OCI-LY1 (cell line): ENCODE results near the gene ARL10.

ENCODE experiments used
- H2AFZ ChIP-seq: fragments of 200-600 bp; sonication (generic), shearing (Covaris generic); 2 replicates; pipeline ENCODE4 v1.6.0; 2014; ENCODE audit warnings: antibody characterized with exemption, mild to moderate bottlenecking, low read length
- H3F3A ChIP-seq: fragments of 200-600 bp; sonication (generic), shearing (Covaris generic); 2 replicates; pipeline ENCODE4 v1.6.0; 2014; ENCODE audit warnings: mild to moderate bottlenecking, antibody characterized with exemption, low read length, moderate library complexity; ENCODE audit not compliant: insufficient read depth
- H3K27ac ChIP-seq: fragments of 200-600 bp; sonication (generic); 2 replicates; pipeline ENCODE4 v1.5.1; 2014; ENCODE audit warnings: low read length, mixed run types, mild to moderate bottlenecking, low read depth; ENCODE audit not compliant: poor library complexity, severe bottlenecking
- H3K27me3 ChIP-seq: fragments of 200-600 bp; sonication (generic); 2 replicates; pipeline ENCODE4 v1.6.0; 2014; ENCODE audit warnings: antibody characterized with exemption, mild to moderate bottlenecking, low read length, moderate library complexity; ENCODE audit not compliant: insufficient read depth
- H3K36me3 ChIP-seq: fragments of 200-600 bp; sonication (generic); 2 replicates; pipeline ENCODE4 v1.6.1; 2014; ENCODE audit warnings: mild to moderate bottlenecking, antibody characterized with exemption, low read length, moderate library complexity, mixed read lengths; ENCODE audit not compliant: insufficient read depth
- H3K4me1 ChIP-seq: fragments of 200-600 bp; sonication (generic); 2 replicates; pipeline ENCODE4 v1.5.1; 2014; ENCODE audit warnings: mild to moderate bottlenecking, low read length, moderate library complexity; ENCODE audit not compliant: insufficient read depth, severe bottlenecking
- H3K4me2 ChIP-seq: fragments of 200-600 bp; sonication (generic), shearing (Covaris generic); 2 replicates; pipeline ENCODE4 v1.6.1; 2014; ENCODE audit warnings: low read length
- H3K4me3 ChIP-seq: fragments of 200-600 bp; sonication (generic); 2 replicates; pipeline ENCODE4 v1.5.1; 2014; ENCODE audit warnings: low read length, low read depth, mild to moderate bottlenecking, mixed read lengths; ENCODE audit not compliant: poor library complexity, severe bottlenecking
- H3K79me2 ChIP-seq: fragments of 200-600 bp; shearing (Covaris generic); 2 replicates; pipeline ENCODE4 v1.6.1; 2016; ENCODE audit warnings: mixed run types, low read length, mixed read lengths; ENCODE audit not compliant: insufficient read depth
- H3K9ac ChIP-seq: fragments of 200-600 bp; sonication (generic), shearing (Covaris generic); 2 replicates; pipeline ENCODE4 v1.6.1; 2014; ENCODE audit warnings: mild to moderate bottlenecking, low read length, mixed read lengths
- H3K9me2 ChIP-seq: fragments of 200-600 bp; sonication (generic), shearing (Covaris generic); 2 replicates; pipeline ENCODE4 v1.6.1; 2014; ENCODE audit warnings: low read depth, mild to moderate bottlenecking, low read length, mixed read lengths
- H3K9me3 ChIP-seq: fragments of 200-600 bp; shearing (Covaris generic); 2 replicates; pipeline ENCODE4 v1.6.1; 2014; ENCODE audit warnings: low read length, mixed read lengths
- H4K20me1 ChIP-seq: fragments of 200-600 bp; sonication (generic), shearing (Covaris generic); 2 replicates; pipeline ENCODE4 v1.6.0; 2016; ENCODE audit warnings: mild to moderate bottlenecking, low read length; ENCODE audit not compliant: insufficient read depth
- EZH2 ChIP-seq: fragments of 200-600 bp; sonication (generic), shearing (Covaris generic); IDR thresholded peaks from 2 replicates; pipeline ENCODE4 v1.8.0; 2017; ENCODE audit warnings: borderline replicate concordance, mixed run types, mild to moderate bottlenecking, antibody characterized with exemption, low read length, moderate library complexity, mixed read lengths
- TF ChIP-seq, protein P1 (sequence below): fragments of 200-600 bp; sonication (generic), shearing (Covaris generic); IDR thresholded peaks from 2 replicates; pipeline ENCODE4 v1.5.1; 2017; ENCODE audit warnings: mild to moderate bottlenecking, antibody characterized with exemption, low read length, moderate library complexity, mixed read lengths

Gene ARL10

DNA sequence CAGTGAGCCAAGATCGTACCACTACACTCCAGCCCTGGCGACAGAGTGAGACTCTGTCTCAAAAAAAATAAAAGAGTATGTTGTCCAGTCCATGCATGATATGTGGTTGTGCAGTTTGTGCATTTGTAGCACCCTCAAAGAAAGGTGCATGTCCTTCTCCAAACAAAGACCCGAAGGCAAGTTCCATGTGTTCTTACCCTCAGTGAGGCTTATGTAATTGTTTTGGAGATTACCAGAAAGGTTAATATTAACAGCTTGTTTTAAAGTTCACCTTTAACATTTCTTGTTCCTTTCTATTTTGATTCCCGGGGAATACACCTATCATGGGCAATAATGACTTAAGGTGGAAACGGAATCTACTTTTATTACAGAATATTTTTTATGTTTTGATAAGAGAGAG is 26.0 kb upstream of the ARL10 start:
- TF ChIP-seq, protein P1, sequence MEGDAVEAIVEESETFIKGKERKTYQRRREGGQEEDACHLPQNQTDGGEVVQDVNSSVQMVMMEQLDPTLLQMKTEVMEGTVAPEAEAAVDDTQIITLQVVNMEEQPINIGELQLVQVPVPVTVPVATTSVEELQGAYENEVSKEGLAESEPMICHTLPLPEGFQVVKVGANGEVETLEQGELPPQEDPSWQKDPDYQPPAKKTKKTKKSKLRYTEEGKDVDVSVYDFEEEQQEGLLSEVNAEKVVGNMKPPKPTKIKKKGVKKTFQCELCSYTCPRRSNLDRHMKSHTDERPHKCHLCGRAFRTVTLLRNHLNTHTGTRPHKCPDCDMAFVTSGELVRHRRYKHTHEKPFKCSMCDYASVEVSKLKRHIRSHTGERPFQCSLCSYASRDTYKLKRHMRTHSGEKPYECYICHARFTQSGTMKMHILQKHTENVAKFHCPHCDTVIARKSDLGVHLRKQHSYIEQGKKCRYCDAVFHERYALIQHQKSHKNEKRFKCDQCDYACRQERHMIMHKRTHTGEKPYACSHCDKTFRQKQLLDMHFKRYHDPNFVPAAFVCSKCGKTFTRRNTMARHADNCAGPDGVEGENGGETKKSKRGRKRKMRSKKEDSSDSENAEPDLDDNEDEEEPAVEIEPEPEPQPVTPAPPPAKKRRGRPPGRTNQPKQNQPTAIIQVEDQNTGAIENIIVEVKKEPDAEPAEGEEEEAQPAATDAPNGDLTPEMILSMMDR = no peak
- TF ChIP-seq EZH2 = no peak
- Histone ChIP-seq H3K36me3 (peaks cover 7% of the 10 kb centered on the region; the same call in 1 of the 2 replicates), H3K27ac (no peak overlapping the region)

DNA sequence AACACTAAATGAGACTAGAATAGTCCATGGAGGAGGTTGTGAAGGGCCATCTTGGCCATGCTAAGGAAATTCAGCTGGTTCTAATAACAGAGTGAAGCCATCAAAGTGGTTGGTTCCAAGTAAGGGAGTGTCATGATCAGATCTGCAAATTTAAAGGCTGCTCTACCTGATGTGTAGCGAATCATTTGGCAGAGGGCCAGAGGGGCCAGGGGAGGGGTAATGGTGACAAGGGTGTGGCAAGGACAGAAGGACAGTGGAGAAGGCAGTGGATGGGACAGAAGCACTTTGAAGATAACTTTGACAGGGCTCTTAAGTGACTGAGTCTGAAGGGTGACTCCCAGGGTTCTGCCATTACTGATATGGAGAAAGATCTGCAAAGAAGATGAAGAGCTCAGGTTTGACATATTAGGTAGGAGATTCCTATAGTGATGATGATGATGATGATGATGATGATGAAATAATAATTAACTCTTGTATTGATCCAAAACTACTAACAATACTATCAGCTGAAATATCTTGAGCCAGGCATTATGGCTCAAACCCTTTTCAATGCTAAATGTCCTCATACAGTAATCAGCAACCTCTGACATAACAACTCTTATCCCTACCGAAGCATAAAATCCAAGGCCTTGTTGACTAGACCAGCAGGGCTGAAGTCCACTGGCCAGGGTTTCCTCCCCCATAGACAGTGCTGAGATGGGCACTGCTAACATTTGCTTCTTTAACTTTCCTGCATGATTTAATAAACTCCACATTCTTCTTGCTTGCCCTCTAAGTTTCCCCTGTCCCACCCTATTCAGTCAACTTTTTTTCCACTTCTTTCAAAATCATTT is 23.7 kb upstream of the ARL10 start:
- H3K9ac ChIP-seq = no peak overlapping the region
- H3K9me2 ChIP-seq = no peaks in the 10 kb centered on the region
- no peaks in the 10 kb centered on the region for H3F3A ChIP-seq
- H3K9me3 ChIP-seq = no peaks in the 10 kb centered on the region
- no peak overlapping the region for H3K4me2 ChIP-seq
- H3K36me3 ChIP-seq = peaks cover 28% of the 10 kb centered on the region
- no peak for TF ChIP-seq EZH2
- TF ChIP-seq, protein P1 = no peak
- no peaks in the 10 kb centered on the region for H3K79me2 ChIP-seq
- no peaks in the 10 kb centered on the region for H4K20me1 ChIP-seq
- H3K4me3 ChIP-seq = no peak overlapping the region
- H3K4me1 ChIP-seq = no peaks in the 10 kb centered on the region
- no peak overlapping the region for H3K27ac ChIP-seq
- H2AFZ ChIP-seq = no peak overlapping the region
- H3K27me3 ChIP-seq = no peaks in the 10 kb centered on the region

More for the DNA sequence above, 26.0 kb upstream of the ARL10 start:
- Histone ChIP-seq H3K4me1 (no peaks in the 10 kb centered on the region), H3K9me2 (no peaks in the 10 kb centered on the region), H3K4me2 (no peak overlapping the region), H3K9ac (no peak overlapping the region), H3K79me2 (no peaks in the 10 kb centered on the region), H4K20me1 (no peaks in the 10 kb centered on the region), H3K27me3 (no peaks in the 10 kb centered on the region), H2AFZ (no peak overlapping the region), H3K4me3 (no peak overlapping the region), H3K9me3 (no peaks in the 10 kb centered on the region), H3F3A (no peaks in the 10 kb centered on the region)

DNA sequence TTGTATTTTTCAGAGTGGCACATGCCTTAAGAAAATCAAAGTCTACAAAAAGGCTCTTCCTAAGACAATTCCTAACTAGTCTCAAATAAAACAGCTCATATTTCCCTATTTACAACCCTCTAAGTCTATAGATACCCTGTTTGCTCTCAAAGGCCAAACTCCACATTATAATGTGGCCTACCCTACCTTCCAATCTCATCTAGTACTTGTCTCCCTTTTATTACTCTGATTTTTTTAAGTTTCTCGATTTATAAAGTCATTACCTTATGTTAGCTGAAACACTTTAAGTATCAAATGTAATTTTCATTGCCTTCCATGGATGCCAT is 23.2 kb upstream of the ARL10 start:
- H2AFZ ChIP-seq = no peak overlapping the region
- no peak overlapping the region for H3K27ac ChIP-seq
- TF ChIP-seq EZH2 = no peak
- TF ChIP-seq, protein P1 = no peak
- H3K27me3 ChIP-seq = no peaks in the 10 kb centered on the region
- H3K79me2 ChIP-seq = no peaks in the 10 kb centered on the region
- H3K9me2 ChIP-seq = no peaks in the 10 kb centered on the region
- no peaks in the 10 kb centered on the region for H4K20me1 ChIP-seq
- no peaks in the 10 kb centered on the region for H3F3A ChIP-seq
- no peaks in the 10 kb centered on the region for H3K9me3 ChIP-seq
- H3K36me3 ChIP-seq = peaks cover 33% of the 10 kb centered on the region
- H3K4me1 ChIP-seq = no peaks in the 10 kb centered on the region
- no peak overlapping the region for H3K4me2 ChIP-seq
- H3K9ac ChIP-seq = no peak overlapping the region
- H3K4me3 ChIP-seq = no peak overlapping the region
